Prostate gland (tissue), 2 donors: ENCODE data around the gene MAN2B2.

Experiments
- POLR2A ChIP-seq: fragments of 450-650 bp; IDR thresholded peaks from one replicate; pipeline ENCODE4 v1.6.1; 2016; ENCODE audit warnings: antibody characterized with exemption, mild to moderate bottlenecking
- TF ChIP-seq, protein P1 (sequence below), 4 experiments: fragments of 200-600 bp in 2 of 4; fragments of 450-650 bp in 2 of 4; sonication (generic) in 2 of 4; IDR thresholded peaks; 1 replicate in 3 of 4; 2 replicates in 1 of 4; pipeline ENCODE4 v1.5.1; 2016 to 2019; ENCODE audit warnings: antibody characterized with exemption in 4 of 4, mild to moderate bottlenecking in 2 of 4, moderate library complexity in 2 of 4

DNA sequence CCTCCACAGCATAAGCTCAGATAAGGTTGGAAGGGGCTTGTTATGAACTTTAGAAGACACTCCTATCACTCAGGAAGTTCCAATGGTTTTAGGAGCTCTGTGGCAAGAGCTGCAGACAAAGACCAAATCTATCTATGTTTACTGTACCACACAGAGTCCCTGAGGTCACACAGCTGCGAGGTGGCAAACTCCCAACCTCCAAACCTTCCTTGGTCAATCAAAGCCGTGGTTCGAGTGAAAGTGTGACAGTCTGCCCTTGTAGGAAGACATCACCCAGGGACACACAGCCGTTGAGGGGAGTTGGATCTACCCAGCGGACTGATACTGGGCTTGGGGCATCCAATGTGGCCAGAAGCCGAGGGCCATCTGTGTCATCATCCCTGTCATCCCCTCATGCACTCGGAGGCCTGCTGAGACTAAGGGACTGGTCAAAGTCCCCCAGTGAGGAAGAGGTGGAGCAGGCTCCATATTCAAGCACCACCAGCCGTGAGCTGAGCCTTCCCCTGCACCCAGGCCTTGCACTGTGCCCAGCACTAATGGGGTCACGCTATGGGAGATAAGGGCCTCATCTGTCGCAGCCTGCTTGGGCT, 26.8 kb downstream of the MAN2B2 start:
- TF ChIP-seq, protein P1, sequence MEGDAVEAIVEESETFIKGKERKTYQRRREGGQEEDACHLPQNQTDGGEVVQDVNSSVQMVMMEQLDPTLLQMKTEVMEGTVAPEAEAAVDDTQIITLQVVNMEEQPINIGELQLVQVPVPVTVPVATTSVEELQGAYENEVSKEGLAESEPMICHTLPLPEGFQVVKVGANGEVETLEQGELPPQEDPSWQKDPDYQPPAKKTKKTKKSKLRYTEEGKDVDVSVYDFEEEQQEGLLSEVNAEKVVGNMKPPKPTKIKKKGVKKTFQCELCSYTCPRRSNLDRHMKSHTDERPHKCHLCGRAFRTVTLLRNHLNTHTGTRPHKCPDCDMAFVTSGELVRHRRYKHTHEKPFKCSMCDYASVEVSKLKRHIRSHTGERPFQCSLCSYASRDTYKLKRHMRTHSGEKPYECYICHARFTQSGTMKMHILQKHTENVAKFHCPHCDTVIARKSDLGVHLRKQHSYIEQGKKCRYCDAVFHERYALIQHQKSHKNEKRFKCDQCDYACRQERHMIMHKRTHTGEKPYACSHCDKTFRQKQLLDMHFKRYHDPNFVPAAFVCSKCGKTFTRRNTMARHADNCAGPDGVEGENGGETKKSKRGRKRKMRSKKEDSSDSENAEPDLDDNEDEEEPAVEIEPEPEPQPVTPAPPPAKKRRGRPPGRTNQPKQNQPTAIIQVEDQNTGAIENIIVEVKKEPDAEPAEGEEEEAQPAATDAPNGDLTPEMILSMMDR (IDR thresholded peaks at IDR 0.05): no peak
- no peak for TF ChIP-seq POLR2A
